HG02981 (cell line): ENCODE results near the gene L1CAM.
A peak's percentile ranks its signal among the peaks of the same experiment; 100 is the strongest.

Source experiments
- ATAC-seq: cut with Tn5 transposase; IDR thresholded peaks from one replicate; pipeline ENCODE4 v1.9.1; 2021; ENCODE audit warnings: mild to moderate bottlenecking, moderate library complexity; ENCODE audit not compliant: unreplicated experiment

Gene L1CAM

GRCh38 chrX:153885968-153886903, at the start of gene L1CAM:
Gene L1CAM (minus strand): TSS chrX:153886173. CDS start chrX:153875836, 10,337 bp downstream.
- no peak for ATAC-seq

GRCh38 chrX:153935326-153935851, 49.4 kb upstream of the L1CAM start:
- peak; percentile 22 for ATAC-seq

GRCh38 chrX:153934762-153935325, 48.9 kb upstream of the L1CAM start, which contains the start of gene NAA10:
Gene NAA10 (minus strand): TSS chrX:153935037. CDS start chrX:153934904, 133 bp downstream.
- peak; percentile 87 for ATAC-seq

- peak; percentile 12 for ATAC-seq
Measured at GRCh38 chrX:153934148-153934761, 48.3 kb upstream of the L1CAM start.

GRCh38 chrX:153933748-153934147, 47.8 kb upstream of the L1CAM start:
- ATAC-seq = no peak

GRCh38 chrX:153932220-153932915, 46.4 kb upstream of the L1CAM start:
- ATAC-seq = no peak

GRCh38 chrX:153931748-153932147, 45.8 kb upstream of the L1CAM start:
- ATAC-seq = no peak

- ATAC-seq = no peak
Measured at GRCh38 chrX:153931151-153931550, 45.2 kb upstream of the L1CAM start.

GRCh38 chrX:153930011-153930910, 44.3 kb upstream of the L1CAM start:
- no peak for ATAC-seq

- no peak for ATAC-seq
Measured at GRCh38 chrX:153929576-153929975, 43.6 kb upstream of the L1CAM start.

- ATAC-seq = no peak
Measured at GRCh38 chrX:153928846-153929245, 42.9 kb upstream of the L1CAM start.

- peak; percentile 69 for ATAC-seq
Measured at GRCh38 chrX:153927922-153928760, 42.2 kb upstream of the L1CAM start.

GRCh38 chrX:153927672-153927921, 41.6 kb upstream of the L1CAM start:
- no peak for ATAC-seq

GRCh38 chrX:153926858-153927671, 41.1 kb upstream of the L1CAM start:
- ATAC-seq = peak; percentile 45

- no peak for ATAC-seq
Measured at GRCh38 chrX:153926552-153926857, 40.5 kb upstream of the L1CAM start.

GRCh38 chrX:153925739-153926551, 40.0 kb upstream of the L1CAM start, which contains the start of gene ARHGAP4:
Gene ARHGAP4 (minus strand): TSS chrX:153926264. CDS start chrX:153926202, 62 bp downstream.
- no peak for ATAC-seq

- no peak for ATAC-seq
Measured at GRCh38 chrX:153925387-153925738, 39.4 kb upstream of the L1CAM start.
